Measurements from ENCODE around the gene DPH1.

GRCh38 chr17:2065949-2066400, 36.0 kb downstream of the DPH1 start:
- no peak for TF ChIP-seq CTCF (IDR thresholded peaks at IDR 0.05)
- no peak for TF ChIP-seq POLR2A (IDR thresholded peaks at IDR 0.05)
- TF ChIP-seq POLR2AphosphoS5 (IDR thresholded peaks at IDR 0.05; ENCODE audit: insufficient read depth in 1 of 2, low read depth in 1 of 2), result no peak

Measured in vagina (tissue), 2 donors.